Calu3 (cell line): ENCODE results near the gene LURAP1L. TPM values are rescaled to one million over a fixed set of nuclear protein-coding genes. Genes with fewer than 3 reads are reported as not detected.
"Not testable (repeated sequence)": the region's sequence is repeated elsewhere in the genome, so short reads cannot be mapped to it uniquely, and the experiment has no call there.

Source experiments
- BruUV-seq: library from RNA; stranded (reverse); fragments of 400-500 nt; replicated peaks from 2 replicates; lab custom pipeline; 2021; lab: Mats Ljungman, UMichigan
- CTCF ChIA-PET: fragments of 300-600 bp; sonication (Branson Sonifier 250); formaldehyde crosslinking; loops from one replicate; lab custom pipeline; 2022; ENCODE audit warnings: antibody characterized with exemption; lab: Charles Lee
- DNase-seq: peaks from one replicate; pipeline ENCODE4 v3.0.0; 2022
- H3K27ac Mint-ChIP-seq: one replicate; pipeline ENCODE4 v1.8.0; 2022; ENCODE audit warnings: mixed read lengths; ENCODE audit not compliant: unreplicated experiment
- H3K27me3 Mint-ChIP-seq: one replicate; pipeline ENCODE4 v1.8.0; 2022; ENCODE audit warnings: mixed read lengths; ENCODE audit not compliant: unreplicated experiment
- H3K36me3 Mint-ChIP-seq: one replicate; pipeline ENCODE4 v1.8.0; 2022; ENCODE audit warnings: mild to moderate bottlenecking, moderate library complexity, mixed read lengths; ENCODE audit not compliant: insufficient read depth, unreplicated experiment
- H3K4me1 Mint-ChIP-seq: one replicate; pipeline ENCODE4 v1.8.0; 2022; ENCODE audit warnings: mild to moderate bottlenecking, low read depth, mixed read lengths; ENCODE audit not compliant: unreplicated experiment
- H3K4me3 Mint-ChIP-seq: one replicate; pipeline ENCODE4 v1.8.0; 2022; ENCODE audit warnings: mild to moderate bottlenecking, low read depth, moderate library complexity, mixed read lengths; ENCODE audit not compliant: unreplicated experiment
- H3K9me3 Mint-ChIP-seq: one replicate; pipeline ENCODE4 v1.8.0; 2022; ENCODE audit warnings: low read depth, mixed read lengths; ENCODE audit not compliant: unreplicated experiment
- intact Hi-C: fragments of 100-400 bp; cut with micrococcal nuclease; formaldehyde crosslinking; loops from one replicate; pipeline ENCODE4 v1.10.0; 2022; ENCODE audit not compliant: unreplicated experiment
- total RNA-seq: library from RNA; stranded (reverse); gene quantifications from 2 replicates; pipeline ENCODE4 v1.2.3, GENCODE V29; 2022
- TF ChIP-seq, protein P1 (sequence below): fragments of 200-600 bp; IDR thresholded peaks from one replicate; pipeline ENCODE4 v1.8.0; 2022; ENCODE audit warnings: antibody characterized with exemption; ENCODE audit not compliant: unreplicated experiment

LURAP1L gene
- total RNA-seq, 1 experiment from 2014 or later, result 48.7 TPM

DNA sequence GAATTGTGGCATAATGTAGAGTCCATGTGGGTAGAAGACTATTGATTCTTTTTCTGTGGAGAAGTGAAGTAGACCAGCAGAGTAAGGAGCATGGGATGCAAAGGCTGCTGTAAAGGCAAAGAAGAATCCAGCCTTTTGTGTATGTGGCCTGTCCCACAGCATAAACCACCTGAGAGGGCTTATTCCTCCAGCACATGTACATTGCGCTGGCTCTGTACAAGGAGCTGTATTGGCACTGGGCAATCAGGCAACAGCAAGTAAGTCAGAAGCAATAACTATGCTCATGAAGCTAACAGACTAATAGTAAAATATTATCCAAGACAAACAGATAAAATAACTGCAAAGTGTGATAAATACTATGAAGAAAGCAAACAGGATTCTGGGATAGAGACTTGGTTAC is 86.2 kb downstream of the LURAP1L start:
- CTCF ChIA-PET, result interaction anchor here (0.8 to 1.5 kb wide), 3 partner anchors 24 to 44 kb away, joined by 3 to 6 read pairs (median 3); no protein-coding TSS in a partner anchor
- DNase-seq, result no peak
- Mint-ChIP-seq H3K27me3 (no peaks in the 10 kb centered on the region), H3K36me3 (peaks cover 16% of the 10 kb centered on the region), H3K4me3 (no peak overlapping the region), H3K27ac (peak overlapping the region; percentile 97), H3K4me1 (peaks cover 42% of the 10 kb centered on the region), H3K9me3 (no peaks in the 10 kb centered on the region)
- intact Hi-C loops, result loop anchor here (1.0 to 5.0 kb wide), 3 partner anchors 17 to 84 kb away; partner anchors contain the start of gene LURAP1L
- TF ChIP-seq, protein P1, sequence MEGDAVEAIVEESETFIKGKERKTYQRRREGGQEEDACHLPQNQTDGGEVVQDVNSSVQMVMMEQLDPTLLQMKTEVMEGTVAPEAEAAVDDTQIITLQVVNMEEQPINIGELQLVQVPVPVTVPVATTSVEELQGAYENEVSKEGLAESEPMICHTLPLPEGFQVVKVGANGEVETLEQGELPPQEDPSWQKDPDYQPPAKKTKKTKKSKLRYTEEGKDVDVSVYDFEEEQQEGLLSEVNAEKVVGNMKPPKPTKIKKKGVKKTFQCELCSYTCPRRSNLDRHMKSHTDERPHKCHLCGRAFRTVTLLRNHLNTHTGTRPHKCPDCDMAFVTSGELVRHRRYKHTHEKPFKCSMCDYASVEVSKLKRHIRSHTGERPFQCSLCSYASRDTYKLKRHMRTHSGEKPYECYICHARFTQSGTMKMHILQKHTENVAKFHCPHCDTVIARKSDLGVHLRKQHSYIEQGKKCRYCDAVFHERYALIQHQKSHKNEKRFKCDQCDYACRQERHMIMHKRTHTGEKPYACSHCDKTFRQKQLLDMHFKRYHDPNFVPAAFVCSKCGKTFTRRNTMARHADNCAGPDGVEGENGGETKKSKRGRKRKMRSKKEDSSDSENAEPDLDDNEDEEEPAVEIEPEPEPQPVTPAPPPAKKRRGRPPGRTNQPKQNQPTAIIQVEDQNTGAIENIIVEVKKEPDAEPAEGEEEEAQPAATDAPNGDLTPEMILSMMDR, result no peak
- no TSS peak for BruUV-seq

DNA sequence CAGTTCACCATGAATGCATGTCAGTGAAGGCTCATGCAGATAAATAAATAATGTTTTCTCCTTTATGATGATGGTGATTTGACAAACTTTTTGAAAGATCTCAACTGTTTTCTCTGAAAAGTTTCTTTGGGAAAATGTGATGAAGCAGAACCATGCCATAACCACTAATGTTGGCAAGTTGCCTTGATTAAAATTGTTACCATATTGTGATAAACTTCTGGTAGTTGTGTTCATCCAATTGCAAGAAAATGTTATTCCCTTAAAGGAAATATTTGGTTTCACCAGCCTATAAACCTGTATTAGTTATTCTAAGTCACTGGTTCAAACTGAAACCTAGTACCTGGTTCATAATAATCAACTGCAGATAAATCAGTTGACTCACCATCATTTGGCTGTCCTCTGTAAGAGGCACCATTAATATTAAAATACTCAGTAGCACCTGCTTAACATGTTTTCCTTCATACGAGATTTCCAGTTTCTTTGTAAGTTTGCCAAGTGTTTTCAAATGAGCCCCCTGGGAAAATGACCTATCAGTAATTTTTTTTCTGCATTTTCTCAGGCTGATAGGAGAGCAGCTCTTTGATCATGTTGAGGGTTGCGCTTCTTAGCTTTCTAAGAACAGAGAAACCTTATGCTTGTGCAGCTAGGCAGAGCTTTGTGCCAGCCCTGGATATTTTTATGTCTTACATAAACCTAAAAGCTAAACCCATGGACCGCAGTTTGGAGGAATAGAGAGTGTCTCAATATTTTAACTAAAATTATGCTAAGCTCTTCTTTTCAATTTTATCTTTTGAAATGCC is 88.0 kb downstream of the LURAP1L start:
- intact Hi-C loops, result loop anchor here (5.0 kb wide), 1 partner anchor 86 kb away; the partner anchor contains the start of gene LURAP1L
- TF ChIP-seq, protein P1, result no peak

DNA sequence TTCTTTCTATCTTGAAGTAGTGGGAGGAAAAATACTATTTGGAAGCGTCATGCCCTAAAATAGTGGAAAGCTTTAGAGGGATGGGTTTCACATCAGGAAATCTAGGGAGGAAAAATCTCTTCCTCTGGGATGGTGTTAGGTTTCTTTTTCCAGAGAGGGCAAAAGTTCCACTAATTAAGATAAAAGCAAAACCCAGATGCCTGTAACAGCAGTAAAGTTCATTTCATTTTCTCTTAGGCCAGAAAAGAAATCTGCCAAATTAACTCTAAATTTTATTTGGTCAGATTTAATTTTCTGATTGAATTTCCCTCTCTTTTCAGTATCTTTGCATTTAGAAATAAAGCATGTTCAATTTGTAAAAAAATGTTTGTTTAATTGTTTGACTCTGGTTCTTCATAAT is 88.8 kb downstream of the LURAP1L start:
- CTCF ChIA-PET, result interaction anchor here (1.1 kb wide), 1 partner anchor 21 kb away, joined by 3 read pairs; no protein-coding TSS in a partner anchor
- Mint-ChIP-seq H3K36me3 (peaks cover 4% of the 10 kb centered on the region), H3K27ac (peak overlapping the region; percentile 83), H3K4me1 (peaks cover 26% of the 10 kb centered on the region), H3K27me3 (no peaks in the 10 kb centered on the region), H3K9me3 (peaks cover 6% of the 10 kb centered on the region), H3K4me3 (no peak overlapping the region)
- intact Hi-C loops, result loop anchor here (5.0 kb wide), 1 partner anchor 86 kb away; the partner anchor contains the start of gene LURAP1L
- TF ChIP-seq, protein P1, result no peak
- no peak for DNase-seq
- no TSS peak for BruUV-seq

More for the DNA sequence above, 88.0 kb downstream of the LURAP1L start:
- peaks cover 26% of the 10 kb centered on the region for H3K4me1 Mint-ChIP-seq
- H3K4me3 Mint-ChIP-seq, result no peak overlapping the region
- H3K36me3 Mint-ChIP-seq, result peaks cover 4% of the 10 kb centered on the region
- peak overlapping the region; percentile 83 for H3K27ac Mint-ChIP-seq
- peaks cover 2% of the 10 kb centered on the region for H3K9me3 Mint-ChIP-seq
- no peaks in the 10 kb centered on the region for H3K27me3 Mint-ChIP-seq
- DNase-seq, result no peak
- BruUV-seq, result no TSS peak
- CTCF ChIA-PET, result no interaction called here

DNA sequence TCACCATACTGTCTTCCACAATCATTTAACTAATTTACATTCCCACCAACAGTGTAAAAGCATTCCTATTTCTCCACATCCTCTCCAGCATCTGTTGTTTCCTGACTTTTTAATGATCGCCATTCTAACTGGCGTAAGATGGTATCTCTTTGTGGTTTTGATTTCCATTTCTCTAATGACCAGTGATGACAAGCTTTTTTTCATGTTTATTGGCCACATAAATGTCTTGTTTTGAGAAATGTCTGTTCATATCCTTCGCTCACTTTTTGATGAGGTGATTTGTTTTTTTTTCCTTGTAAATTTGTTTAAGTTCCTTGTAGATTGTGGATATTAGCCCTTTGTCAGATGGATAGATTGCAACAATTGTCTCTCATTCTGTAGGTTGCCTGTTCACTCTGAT is 90.6 kb downstream of the LURAP1L start:
- H3K36me3 Mint-ChIP-seq, H3K4me3 Mint-ChIP-seq, DNase-seq, CTCF ChIA-PET, intact Hi-C loops, H3K27me3 Mint-ChIP-seq, BruUV-seq, H3K27ac Mint-ChIP-seq, H3K9me3 Mint-ChIP-seq: not testable (repeated sequence)
- peaks cover 17% of the 10 kb centered on the region for H3K4me1 Mint-ChIP-seq

Other genes with a start within 250 kb of the LURAP1L start
- not detected in 2 replicates for gene TYRP1, start 81.6 kb upstream of the LURAP1L start, total RNA-seq